GM20431 (cell line): ENCODE results near the gene TCEA2.

ENCODE experiments used
- in situ Hi-C: fragments of 300-500 bp; cut with MseI, MboI; formaldehyde crosslinking; loops from one replicate; pipeline ENCODE4 v1.15.0; 2020; ENCODE audit warnings: low sequenced_read_pairs; ENCODE audit not compliant: unreplicated experiment

Gene TCEA2

DNA sequence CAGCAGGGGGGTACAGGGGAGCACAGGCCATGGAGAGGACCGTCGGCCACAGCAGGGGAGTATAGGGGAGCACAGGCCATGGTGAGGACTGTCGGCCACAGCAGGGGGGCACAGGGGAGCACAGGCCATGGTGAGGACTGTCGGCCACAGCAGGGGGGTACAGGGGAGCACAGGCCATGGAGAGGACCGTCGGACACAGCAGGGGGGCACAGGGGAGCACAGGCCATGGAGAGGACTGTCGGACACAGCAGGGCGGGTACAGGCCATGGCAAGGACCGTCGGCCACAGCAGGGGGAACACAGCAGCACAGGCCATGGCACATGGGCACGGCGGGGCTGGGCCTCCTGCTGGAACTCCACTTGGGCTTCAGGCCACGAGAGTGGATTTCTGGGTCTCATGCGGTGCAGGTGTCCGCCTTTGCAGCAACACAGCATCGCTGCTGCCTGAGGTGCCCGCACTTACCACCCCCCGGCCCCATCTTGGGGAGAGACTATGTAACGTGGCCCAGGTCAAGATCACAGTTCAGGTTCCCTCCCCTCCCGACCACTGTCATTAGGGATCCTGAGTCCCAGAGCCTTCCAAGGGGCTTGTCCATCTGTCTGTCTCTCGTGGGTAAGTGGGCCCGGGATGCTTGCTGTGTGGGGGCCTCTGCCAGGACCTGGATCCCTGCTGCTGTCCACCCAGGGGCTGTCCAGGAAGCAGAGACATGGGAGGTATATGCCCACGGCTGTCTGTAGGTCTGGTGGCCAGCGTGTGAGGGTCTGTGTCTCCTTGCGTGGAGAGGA, 41.9 kb downstream of the TCEA2 start:
- in situ Hi-C loops, result no loop called here

GRCh38 chr20:64105846-64106434, 42.9 kb downstream of the TCEA2 start:
- in situ Hi-C loops, result no loop called here

- in situ Hi-C loops, result no loop called here
Observed at GRCh38 chr20:64106435-64106961, 43.5 kb downstream of the TCEA2 start.

GRCh38 chr20:64106981-64107735, 44.2 kb downstream of the TCEA2 start, which contains the start of gene NPBWR2:
TSS of gene NPBWR2 (minus strand) at chr20:64107565. CDS start at chr20:64106831, 734 bp downstream.
- in situ Hi-C loops, result no loop called here

GRCh38 chr20:64107736-64108457, 44.9 kb downstream of the TCEA2 start:
- in situ Hi-C loops, result no loop called here

- in situ Hi-C loops, result no loop called here
Observed at GRCh38 chr20:64108731-64109681, 46.0 kb downstream of the TCEA2 start.

DNA sequence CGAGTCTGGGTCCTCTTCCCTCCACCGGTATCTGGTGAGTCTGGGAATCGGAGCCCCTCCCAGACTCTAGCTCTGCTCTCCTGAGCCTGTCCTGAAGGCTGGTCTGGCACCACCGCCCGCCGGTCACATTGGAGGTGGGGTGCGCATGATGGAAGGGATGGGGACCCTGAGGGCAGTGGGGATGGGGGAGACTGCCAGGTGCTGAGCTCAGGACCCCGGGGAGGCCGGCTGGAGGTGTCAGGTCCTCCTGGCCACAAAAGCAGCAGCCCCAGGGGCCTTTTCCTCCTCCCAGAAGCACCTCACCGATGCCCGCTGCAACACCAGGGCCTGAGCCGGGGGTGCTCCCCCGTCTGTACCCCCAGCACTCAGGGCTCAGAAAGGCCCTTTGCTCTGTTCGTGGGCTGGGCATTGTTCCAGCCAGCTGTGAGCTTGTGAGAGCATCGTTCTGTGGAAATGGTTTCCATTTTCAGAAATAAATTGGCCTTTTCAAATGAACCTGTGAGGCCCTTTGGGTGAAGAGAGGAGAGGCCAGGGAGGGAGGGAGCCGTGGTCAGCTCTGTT, 46.9 kb downstream of the TCEA2 start:
- in situ Hi-C loops, result no loop called here

GRCh38 chr20:64110411-64111068, 47.5 kb downstream of the TCEA2 start:
- in situ Hi-C loops, result no loop called here

DNA sequence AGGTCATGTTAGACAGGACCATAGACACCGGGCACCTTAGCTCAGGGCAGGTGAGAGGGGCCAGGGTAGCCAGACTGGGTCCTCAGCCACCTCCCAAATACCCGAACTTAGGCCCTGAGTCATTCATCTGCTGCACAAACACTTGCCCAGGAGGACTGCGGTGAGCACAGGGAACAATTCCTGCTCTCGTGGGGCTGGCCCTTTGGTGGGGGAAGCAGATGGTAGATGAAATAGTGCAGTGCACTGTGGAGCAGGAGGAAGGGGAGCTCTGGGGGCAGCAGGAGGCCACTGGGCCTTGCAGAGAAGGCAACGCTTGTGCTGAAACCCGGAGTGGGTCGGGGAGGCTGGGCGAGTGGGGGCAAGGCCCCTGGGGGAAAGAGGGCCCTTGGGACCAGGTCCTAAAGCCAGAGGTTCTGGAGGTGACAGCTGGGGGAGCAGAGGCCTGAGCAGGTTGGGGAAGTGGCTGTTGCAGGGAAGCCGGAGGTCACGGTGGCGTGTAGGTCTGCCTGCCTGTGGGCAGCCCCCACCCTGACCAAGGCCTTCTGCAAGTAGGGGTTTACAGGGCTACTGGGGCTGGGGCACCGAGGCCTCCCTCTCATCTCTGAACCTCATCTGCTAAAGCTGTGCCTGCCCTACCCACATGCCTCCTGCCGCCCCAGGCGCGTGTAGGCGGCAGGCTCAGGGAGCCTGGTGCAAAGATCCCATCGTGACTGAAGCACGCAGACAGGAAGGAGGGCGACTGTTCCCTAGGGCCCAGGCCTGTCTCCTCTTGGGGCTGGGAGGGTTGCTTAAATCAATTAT, 49.0 kb downstream of the TCEA2 start:
- in situ Hi-C loops, result no loop called here

- in situ Hi-C loops, result no loop called here
Observed at GRCh38 chr20:64112691-64113443, 49.9 kb downstream of the TCEA2 start.

GRCh38 chr20:64113444-64113775, 50.4 kb downstream of the TCEA2 start:
- in situ Hi-C loops, result no loop called here

GRCh38 chr20:64113796-64114355, 50.9 kb downstream of the TCEA2 start:
- in situ Hi-C loops, result no loop called here

DNA sequence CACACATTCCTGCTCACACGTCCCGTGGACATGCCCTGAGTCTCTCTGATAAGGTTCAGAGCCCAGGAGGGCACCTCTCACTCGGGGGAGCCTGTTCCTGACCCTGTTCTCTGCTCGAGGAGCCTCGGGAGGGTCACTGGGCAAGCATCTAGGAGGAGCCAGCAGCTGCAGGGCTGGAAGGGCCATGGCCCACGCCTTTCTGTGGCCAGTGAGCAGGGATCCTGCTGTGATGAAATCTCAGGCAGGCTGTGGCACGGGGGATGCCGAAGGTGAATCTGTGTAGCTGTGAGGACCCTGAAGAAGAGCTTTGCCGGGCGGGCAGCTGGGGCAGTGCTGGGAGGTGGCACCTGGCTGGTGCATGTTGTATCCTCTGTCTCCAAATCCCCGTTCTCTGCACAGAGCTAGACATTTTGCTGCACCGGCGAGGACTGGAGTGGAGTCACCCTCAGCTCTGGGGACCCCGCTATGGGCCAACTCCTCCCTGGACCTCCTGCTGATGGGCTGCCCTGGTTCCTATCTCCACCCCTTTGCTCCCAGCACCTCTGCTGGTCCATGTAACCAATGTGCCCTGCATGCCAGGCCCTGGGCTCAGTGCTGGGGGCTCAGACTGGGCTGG, 51.5 kb downstream of the TCEA2 start:
- in situ Hi-C loops, result no loop called here

GRCh38 chr20:64115171-64115911, 52.3 kb downstream of the TCEA2 start:
- in situ Hi-C loops, result no loop called here

DNA sequence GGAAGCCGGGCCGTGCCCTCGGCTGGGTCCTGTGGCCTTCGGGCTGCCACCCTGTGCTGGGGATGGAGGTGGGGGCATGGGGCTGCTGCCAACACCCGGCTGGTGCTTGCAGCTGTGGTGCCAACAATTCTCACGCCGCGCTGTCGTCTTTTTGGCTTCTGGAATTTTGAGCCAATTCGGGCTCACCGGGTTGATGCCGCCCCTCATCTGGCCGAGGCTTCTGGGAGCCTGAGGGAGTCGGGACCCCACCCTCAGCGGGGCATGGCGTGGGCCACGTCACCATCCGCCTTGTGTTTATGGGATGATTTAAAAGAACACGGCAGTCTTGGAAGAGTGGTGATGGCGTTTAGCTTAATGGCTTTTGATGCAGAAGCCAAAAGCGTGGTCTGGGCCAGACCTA, 53.0 kb downstream of the TCEA2 start:
- in situ Hi-C loops, result no loop called here
